Measurements from ENCODE around the gene USP54. TPM values are rescaled to one million over a fixed set of nuclear protein-coding genes. Genes with fewer than 3 reads are reported as not detected.

USP54 gene
- total RNA-seq, 1 experiment from 2014 or later, result 23.2 TPM

- in situ Hi-C loops (cut with HindIII; ENCODE audit: low sequenced_read_pairs), result no loop called here
- DNase-seq (ENCODE audit: low spot score), result no peak
Measured at GRCh38 chr10:73551515-73551914, 39.6 kb downstream of the USP54 start.

GRCh38 chr10:73545357-73545756, 45.8 kb downstream of the USP54 start:
- no peak for DNase-seq (ENCODE audit: low spot score)
- in situ Hi-C loops (cut with HindIII; ENCODE audit: low sequenced_read_pairs), result no loop called here

GRCh38 chr10:73537709-73538108, 53.4 kb downstream of the USP54 start:
- no peak for DNase-seq (ENCODE audit: low spot score)
- in situ Hi-C loops (cut with HindIII; ENCODE audit: low sequenced_read_pairs), result no loop called here

- no peak for DNase-seq (ENCODE audit: low spot score)
- in situ Hi-C loops (cut with HindIII; ENCODE audit: low sequenced_read_pairs), result no loop called here
Measured at GRCh38 chr10:73537288-73537687, 53.9 kb downstream of the USP54 start.

- in situ Hi-C loops (cut with HindIII; ENCODE audit: low sequenced_read_pairs), result no loop called here
- no peak for DNase-seq (ENCODE audit: low spot score)
Measured at GRCh38 chr10:73534857-73535256, 56.3 kb downstream of the USP54 start.

- in situ Hi-C loops (cut with HindIII; ENCODE audit: low sequenced_read_pairs), result no loop called here
- DNase-seq (ENCODE audit: low spot score), result peak; percentile 88
Measured at GRCh38 chr10:73529089-73529832, 61.9 kb downstream of the USP54 start.

- DNase-seq (ENCODE audit: low spot score), result no peak
- in situ Hi-C loops (cut with HindIII; ENCODE audit: low sequenced_read_pairs), result no loop called here
Measured at GRCh38 chr10:73522263-73522662, 68.9 kb downstream of the USP54 start.

GRCh38 chr10:73519336-73519735, 71.8 kb downstream of the USP54 start:
- in situ Hi-C loops (cut with HindIII; ENCODE audit: low sequenced_read_pairs), result no loop called here
- no peak for DNase-seq (ENCODE audit: low spot score)

GRCh38 chr10:73517166-73517888, 73.8 kb downstream of the USP54 start:
- in situ Hi-C loops (cut with HindIII; ENCODE audit: low sequenced_read_pairs), result no loop called here
- DNase-seq (ENCODE audit: low spot score), result no peak

- in situ Hi-C loops (cut with HindIII; ENCODE audit: low sequenced_read_pairs), result no loop called here
Measured at GRCh38 chr10:73512207-73512743, 78.9 kb downstream of the USP54 start.

GRCh38 chr10:73509695-73510094, 81.4 kb downstream of the USP54 start:
- in situ Hi-C loops (cut with HindIII; ENCODE audit: low sequenced_read_pairs), result no loop called here
- DNase-seq (ENCODE audit: low spot score), result no peak

More at GRCh38 chr10:73512207-73512743, 78.9 kb downstream of the USP54 start:
- no peak for DNase-seq (ENCODE audit: low spot score)

GRCh38 chr10:73506491-73506890, 84.7 kb downstream of the USP54 start:
- in situ Hi-C loops (cut with HindIII; ENCODE audit: low sequenced_read_pairs), result no loop called here

GRCh38 chr10:73506074-73506473, 85.1 kb downstream of the USP54 start:
- in situ Hi-C loops (cut with HindIII; ENCODE audit: low sequenced_read_pairs), result no loop called here
- DNase-seq (ENCODE audit: low spot score), result no peak

More at GRCh38 chr10:73506491-73506890, 84.7 kb downstream of the USP54 start:
- no peak for DNase-seq (ENCODE audit: low spot score)

- DNase-seq (ENCODE audit: low spot score), result no peak
- in situ Hi-C loops (cut with HindIII; ENCODE audit: low sequenced_read_pairs), result no loop called here
Measured at GRCh38 chr10:73503037-73503436, 88.1 kb downstream of the USP54 start.

- in situ Hi-C loops (cut with HindIII; ENCODE audit: low sequenced_read_pairs), result no loop called here
- no peak for DNase-seq (ENCODE audit: low spot score)
Measured at GRCh38 chr10:73501651-73502050, 89.5 kb downstream of the USP54 start.

GRCh38 chr10:73497623-73498022, 93.5 kb downstream of the USP54 start:
- in situ Hi-C loops (cut with HindIII; ENCODE audit: low sequenced_read_pairs), result no loop called here
- DNase-seq (ENCODE audit: low spot score), result no peak

GRCh38 chr10:73495884-73496674, 95.1 kb downstream of the USP54 start, which contains the start of gene PPP3CB:
PPP3CB (minus strand) TSS chr10:73496024; CDS start chr10:73495889, 135 bp downstream.
- DNase-seq (ENCODE audit: low spot score), result peak; percentile 95
- in situ Hi-C loops (cut with HindIII; ENCODE audit: low sequenced_read_pairs), result no loop called here

- peak; percentile 62 for DNase-seq (ENCODE audit: low spot score)
- in situ Hi-C loops (cut with HindIII; ENCODE audit: low sequenced_read_pairs), result no loop called here
Measured at GRCh38 chr10:73495226-73495883, 95.8 kb downstream of the USP54 start.

GRCh38 chr10:73494877-73495225, 96.3 kb downstream of the USP54 start:
- DNase-seq (ENCODE audit: low spot score), result no peak
- in situ Hi-C loops (cut with HindIII; ENCODE audit: low sequenced_read_pairs), result no loop called here
